ENCODE data around the gene CLEC6A. TPM values are rescaled to one million over a fixed set of nuclear protein-coding genes. Genes with fewer than 3 reads are reported as not detected.

CLEC6A gene
- total RNA-seq, 1 donor from 2014 or later = not detected

Other genes with a start within 250 kb of the CLEC6A start
- 0.22 TPM in 1 of 2 replicates, not detected in the other for gene FAM90A1, start 228.3 kb upstream of the CLEC6A start, total RNA-seq
- 0.14 TPM in 1 of 2 replicates, not detected in the other for gene CLEC4D, start 57.5 kb downstream of the CLEC6A start, total RNA-seq
- gene CLEC4E, start 84.9 kb downstream of the CLEC6A start, total RNA-seq = not detected in 2 replicates
- gene AICDA, start 156.9 kb downstream of the CLEC6A start, total RNA-seq = not detected in 2 replicates
- gene MFAP5, start 206.9 kb downstream of the CLEC6A start, total RNA-seq = not detected in 2 replicates
- gene RIMKLB, start 242.0 kb downstream of the CLEC6A start, total RNA-seq = 143 and 154 TPM in 2 replicates

All from progenitor cell of endocrine pancreas (in vitro differentiated cells).